Pulmonary artery endothelial cell (primary cell): ENCODE measurements around the gene OR2B6. TPM values are rescaled to one million over a fixed set of nuclear protein-coding genes. Genes with fewer than 3 reads are reported as not detected.
"Not testable (repeated sequence)": the region's sequence is repeated elsewhere in the genome, so short reads cannot be mapped to it uniquely, and the experiment has no call there.

Source experiments
- DNase-seq: peaks from one replicate; pipeline ENCODE4 v3.0.0-alpha.2; 2011; ENCODE audit warnings: low read depth, low spot score
- total RNA-seq: library from RNA; depleted of rRNA; stranded (reverse); fragments of >200 nt; gene quantifications from 2 replicates; pipeline ENCODE4 v1.2.3, GENCODE V29; 2014

The OR2B6 gene
- total RNA-seq, result not detected in 2 replicates

GRCh38 chr6:27956941-27957340 lies at the start of gene OR2B6:
Gene OR2B6 (plus strand): TSS chr6:27957241. CDS start chr6:27957241, 0 bp downstream.
- DNase-seq, result no peak

DNA sequence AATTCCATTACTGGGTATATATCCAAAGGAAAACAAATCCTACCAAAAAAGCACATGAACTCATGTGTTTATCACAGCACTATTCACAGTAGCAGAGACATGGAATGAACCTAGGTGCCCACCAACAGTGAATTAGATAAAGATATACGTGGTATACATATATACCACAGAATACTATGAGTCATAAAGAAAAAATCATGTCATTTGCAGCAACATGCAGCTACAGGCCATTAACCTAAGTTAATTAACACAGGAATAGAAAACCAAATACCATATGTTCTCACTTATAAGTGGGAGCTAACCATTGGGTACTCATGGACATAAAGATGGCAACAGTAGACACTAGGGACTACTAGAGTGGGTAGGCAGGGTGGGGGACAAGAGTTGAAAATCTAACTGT lies 49.0 kb upstream of the OR2B6 start:
- no peak for DNase-seq

- no peak for DNase-seq
Measured at GRCh38 chr6:27911956-27912446, 45.0 kb upstream of the OR2B6 start, which contains the start of gene OR2B2. Gene OR2B2 (minus strand): TSS chr6:27912396. CDS start chr6:27912319, 77 bp downstream.

DNA sequence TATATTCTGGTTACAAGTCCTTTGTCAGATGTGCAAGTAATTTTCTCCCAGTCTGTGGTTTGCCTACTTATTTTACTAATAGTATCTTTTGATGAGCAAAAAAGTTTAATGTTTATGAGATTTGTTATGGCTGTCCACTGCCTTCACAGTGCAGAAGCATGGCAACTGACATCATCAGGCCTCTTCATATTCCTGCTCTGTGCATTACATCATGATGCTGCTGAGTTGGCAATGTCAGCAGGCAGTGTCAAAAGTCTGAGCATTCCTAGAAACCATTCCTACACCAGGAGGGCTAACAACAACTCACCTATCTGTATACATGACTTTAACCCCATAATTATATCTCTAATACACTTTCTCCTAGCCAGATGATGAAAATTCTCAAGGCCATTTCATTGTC lies 34.1 kb upstream of the OR2B6 start:
- no peak for DNase-seq

- no peak for DNase-seq
Measured at GRCh38 chr6:27924179-27924578, 32.9 kb upstream of the OR2B6 start.

DNA sequence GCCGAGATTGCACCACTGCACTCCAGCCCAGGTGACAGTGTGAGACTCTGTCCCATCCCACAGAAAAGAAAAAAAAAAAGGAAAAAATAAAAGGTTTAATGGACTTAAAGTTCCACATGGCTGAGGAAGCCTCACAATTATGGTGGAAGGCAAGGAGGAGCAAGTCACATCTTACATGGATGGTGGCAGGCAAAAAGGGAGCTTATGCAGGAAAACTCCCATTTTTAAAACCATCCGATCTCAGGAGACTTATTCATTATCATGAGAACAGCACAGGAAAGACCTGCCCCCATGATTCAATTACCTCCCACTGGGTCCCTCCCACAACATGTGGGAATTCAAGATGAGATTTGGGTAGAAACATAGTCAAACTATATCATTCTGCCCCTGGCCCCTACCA lies 29.0 kb upstream of the OR2B6 start:
- not testable (repeated sequence) for DNase-seq

DNA sequence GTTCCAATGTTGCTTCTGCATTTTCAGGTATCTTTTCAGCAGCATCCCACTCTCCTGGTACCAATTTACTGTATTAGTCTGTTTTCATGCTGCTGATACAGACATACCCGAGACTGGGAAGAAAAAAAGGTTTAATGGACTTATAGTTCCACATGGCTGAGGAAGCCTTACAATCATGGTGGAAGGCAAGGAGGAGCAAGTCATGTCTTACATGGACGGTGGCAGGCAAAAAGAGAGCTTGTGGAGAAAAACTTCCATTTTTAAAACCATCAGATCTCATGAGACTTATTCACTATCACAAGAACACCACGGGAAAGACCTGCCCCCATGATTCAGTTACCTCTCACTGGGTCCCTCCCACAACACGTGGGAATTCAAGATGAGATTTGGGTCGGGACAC lies 27.1 kb upstream of the OR2B6 start:
- not testable (repeated sequence) for DNase-seq

DNA sequence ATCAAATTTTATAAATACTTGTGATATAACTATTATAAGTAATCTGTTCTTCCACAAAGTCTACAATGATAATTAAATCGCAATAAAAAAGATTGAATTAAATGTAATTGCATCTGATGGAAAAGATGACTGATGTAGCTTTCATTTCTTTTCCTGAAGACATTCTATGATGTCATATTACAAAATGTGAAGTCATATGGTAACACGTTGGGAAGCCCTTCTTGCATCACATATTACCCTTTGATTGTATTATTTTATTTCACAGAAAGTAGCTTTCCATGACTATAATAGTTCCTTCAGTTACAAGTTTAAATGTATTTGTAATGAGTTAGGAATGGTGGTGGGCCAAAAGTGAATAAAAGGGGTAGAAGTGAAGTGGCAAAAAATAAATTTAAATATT lies 25.8 kb upstream of the OR2B6 start:
- no peak for DNase-seq

- no peak for DNase-seq
Measured at GRCh38 chr6:27940766-27941165, 16.3 kb upstream of the OR2B6 start.

DNA sequence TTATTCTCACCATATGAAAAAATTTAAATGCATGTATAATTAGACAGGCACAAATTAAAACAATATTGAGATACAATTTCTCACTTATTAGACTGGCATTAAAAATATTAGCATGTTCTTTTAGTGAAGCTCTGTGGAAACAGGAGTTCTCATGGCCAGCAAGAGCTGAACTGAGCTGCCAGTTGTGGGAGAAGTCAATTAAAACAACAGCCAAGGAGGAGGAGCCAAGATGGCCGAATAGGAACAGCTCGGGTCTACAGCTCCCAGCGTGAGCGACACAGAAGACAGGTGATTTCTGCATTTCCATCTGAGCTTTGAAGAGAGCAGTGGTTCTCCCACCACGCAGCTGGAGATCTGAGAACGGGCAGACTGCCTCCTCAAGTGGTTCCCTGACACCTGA lies 14.0 kb upstream of the OR2B6 start:
- DNase-seq, result not testable (repeated sequence)

- DNase-seq, result no peak
Measured at GRCh38 chr6:27948237-27948636, 8.8 kb upstream of the OR2B6 start.

GRCh38 chr6:27951040-27951439 lies 6.0 kb upstream of the OR2B6 start:
- DNase-seq, result no peak

- no peak for DNase-seq
Measured at GRCh38 chr6:27957516-27957915, 475 bp downstream of the OR2B6 start.

GRCh38 chr6:27962506-27962905 lies 5.5 kb downstream of the OR2B6 start:
- DNase-seq, result no peak

GRCh38 chr6:27966044-27966443 lies 9.0 kb downstream of the OR2B6 start:
- no peak for DNase-seq

GRCh38 chr6:27966816-27967426 lies 9.9 kb downstream of the OR2B6 start:
- DNase-seq, result no peak

DNA sequence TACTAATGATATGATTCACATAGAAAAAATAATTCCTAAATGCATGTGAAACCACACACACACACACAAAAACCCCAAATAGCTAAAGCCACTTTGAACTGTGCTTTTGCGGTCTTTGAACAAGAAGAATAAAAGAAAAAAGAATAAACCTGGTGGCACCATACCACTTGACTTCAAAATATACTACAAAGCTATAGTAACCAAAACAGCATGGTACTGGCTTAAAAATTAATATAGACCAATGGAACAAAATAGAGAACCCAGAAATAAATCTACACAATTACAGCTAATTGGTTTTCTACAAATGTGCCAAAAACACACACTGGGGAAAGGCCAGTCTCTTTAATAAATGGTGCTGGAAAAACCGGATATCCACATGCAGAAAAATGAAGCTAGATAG lies 13.4 kb downstream of the OR2B6 start:
- DNase-seq, result no peak

GRCh38 chr6:27972750-27973149 lies 15.7 kb downstream of the OR2B6 start:
- no peak for DNase-seq

DNA sequence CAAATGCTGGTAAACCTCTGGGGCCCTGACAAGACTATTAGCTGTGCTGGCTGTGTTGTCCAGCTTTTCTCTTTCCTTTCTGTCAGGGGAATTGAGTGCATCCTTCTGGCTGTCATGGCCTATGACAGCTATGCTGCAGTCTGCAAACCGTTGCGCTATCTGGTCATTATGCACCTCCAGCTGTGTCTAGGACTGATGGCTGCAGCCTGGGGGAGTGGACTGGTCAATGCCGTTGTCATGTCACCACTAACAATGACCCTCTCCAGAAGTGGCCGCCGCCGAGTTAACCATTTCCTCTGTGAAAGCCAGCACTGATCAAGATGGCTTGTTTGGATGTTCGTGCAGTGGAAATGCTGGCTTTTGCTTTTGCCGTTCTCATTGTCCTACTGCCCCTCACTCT lies 20.3 kb downstream of the OR2B6 start:
- DNase-seq, result no peak

- no peak for DNase-seq
Measured at GRCh38 chr6:27978705-27979104, 21.7 kb downstream of the OR2B6 start.

DNA sequence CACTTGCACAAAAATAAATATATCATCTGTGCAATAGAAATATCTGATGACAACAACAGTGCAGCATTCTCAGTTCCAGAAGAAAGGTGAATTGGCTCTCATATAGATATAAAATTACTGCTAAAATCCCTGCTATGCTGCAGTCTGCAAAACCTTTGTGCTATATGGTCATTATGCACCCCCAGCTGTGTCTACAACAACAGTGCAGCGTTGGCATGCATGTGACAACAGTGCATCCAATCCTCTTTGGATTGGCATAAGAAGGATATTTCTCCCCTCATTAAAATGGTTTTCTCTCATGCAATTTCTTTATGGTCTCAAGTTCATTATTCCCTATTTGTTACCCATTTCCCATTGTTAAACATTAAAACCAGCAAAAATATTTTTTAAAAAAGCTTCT lies 23.1 kb downstream of the OR2B6 start:
- no peak for DNase-seq

- DNase-seq, result no peak
Measured at GRCh38 chr6:27986928-27987725, 30.1 kb downstream of the OR2B6 start.

DNA sequence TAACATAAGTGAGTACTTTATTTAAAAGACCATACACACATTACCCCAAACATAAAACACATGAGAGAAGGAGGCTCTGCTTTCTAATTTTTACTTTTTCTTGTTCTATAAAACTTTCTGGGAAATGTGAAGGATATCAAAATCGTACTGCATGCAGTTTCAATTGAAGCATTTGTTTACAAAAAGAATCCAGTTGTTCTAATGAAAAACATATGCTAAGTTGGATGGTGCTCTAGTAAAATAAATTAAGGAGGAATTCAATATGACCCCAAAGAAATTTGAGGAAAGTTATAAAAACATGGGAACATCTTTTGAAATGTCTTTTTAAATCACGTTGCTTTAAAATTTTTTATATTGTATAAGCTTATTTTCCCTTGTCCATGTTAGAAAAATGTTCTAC lies 37.6 kb downstream of the OR2B6 start:
- DNase-seq, result no peak
